Panc1 (cell line): Measurements from ENCODE around the gene CCDC146. TPM values are rescaled to one million over a fixed set of nuclear protein-coding genes. Genes with fewer than 3 reads are reported as not detected.

ENCODE experiments used
- ATAC-seq: fragments of 200-7000 bp; cut with Tn5 transposase; 2 replicates; pipeline ENCODE4 v1.9.1; 2020; ENCODE audit warnings: mild to moderate bottlenecking, moderate library complexity
- BruUV-seq: library from RNA; stranded (reverse); fragments of 400-500 nt; replicated peaks from 2 replicates; lab custom pipeline; 2021; lab: Mats Ljungman, UMichigan
- CTCF ChIA-PET: fragments of 300-600 bp; sonication (Branson Sonifier 250); formaldehyde crosslinking; loops from one replicate; lab custom pipeline; 2022; ENCODE audit warnings: antibody characterized with exemption; lab: Charles Lee
- POLR2A ChIA-PET: fragments of 300-600 bp; sonication (Branson Sonifier 250); formaldehyde crosslinking; loops from one replicate; lab custom pipeline; 2022; ENCODE audit warnings: antibody characterized with exemption; lab: Charles Lee
- DNase-seq: peaks from one replicate; pipeline ENCODE4 v3.0.0-alpha.2; 2010; ENCODE audit warnings: low read depth, low spot score
- H3K27ac ChIP-seq: 2 replicates; pipeline ENCODE4 v1.5.1; 2011; ENCODE audit warnings: mild to moderate bottlenecking, low read length, inconsistent platforms
- H3K27me3 ChIP-seq: fragments of 200-500 bp; sonication (Bioruptor generic); 2 replicates; pipeline ENCODE4 v1.6.0; 2014; ENCODE audit warnings: low read length, inconsistent platforms; ENCODE audit not compliant: control insufficient read depth, insufficient read depth
- H3K36me3 ChIP-seq: fragments of 200-500 bp; sonication (Bioruptor generic); 2 replicates; pipeline ENCODE4 v1.5.1; 2014; ENCODE audit warnings: inconsistent platforms, mild to moderate bottlenecking, low read length, moderate library complexity; ENCODE audit not compliant: control insufficient read depth, insufficient read depth
- H3K4me1 ChIP-seq: 2 replicates; pipeline ENCODE4 v1.5.1; 2011; ENCODE audit warnings: inconsistent platforms, mild to moderate bottlenecking, low read length, moderate library complexity; ENCODE audit not compliant: control insufficient read depth, insufficient read depth
- H3K4me3 ChIP-seq, 2 experiments: 2 replicates each; pipeline ENCODE4 v1.5.1; 2011 to 2012; ENCODE audit warnings: low read depth in 2 of 2, low read length in 2 of 2, mild to moderate bottlenecking in 2 of 2, inconsistent platforms in 1 of 2, moderate library complexity in 1 of 2
- H3K9me3 ChIP-seq: fragments of 200-500 bp; sonication (Bioruptor generic); 2 replicates; pipeline ENCODE4 v1.5.1; 2014; ENCODE audit warnings: low read depth, mild to moderate bottlenecking, inconsistent platforms, low read length, moderate library complexity; ENCODE audit not compliant: control insufficient read depth, insufficient read depth
- CTCF ChIP-seq: fragments of 450-650 bp; IDR thresholded peaks from 2 replicates; pipeline ENCODE4 v1.5.1; 2017; ENCODE audit warnings: mild to moderate bottlenecking
- POLR2AphosphoS5 ChIP-seq: IDR thresholded peaks from 2 replicates; pipeline ENCODE4 v1.6.1; 2012; ENCODE audit warnings: mild to moderate bottlenecking, low read depth, low read length, moderate library complexity
- SIN3A ChIP-seq: IDR thresholded peaks from 2 replicates; pipeline ENCODE4 v1.6.1; 2012; ENCODE audit warnings: low read depth, mild to moderate bottlenecking, low read length, moderate library complexity, borderline replicate concordance; ENCODE audit not compliant: insufficient read depth
- TCF7L2 ChIP-seq: IDR thresholded peaks from 2 replicates; pipeline ENCODE4 v1.6.1; 2011; ENCODE audit warnings: mild to moderate bottlenecking, low read depth, low read length, inconsistent platforms
- in situ Hi-C: cut with HindIII; loops from 2 replicates; pipeline ENCODE4 v1.10.0; 2016; ENCODE audit warnings: low sequenced_read_pairs, low pct_unique_long_range_greater_than_20kb
- intact Hi-C: fragments of 100-400 bp; cut with micrococcal nuclease; formaldehyde crosslinking; loops from one replicate; pipeline ENCODE4 v1.10.0; 2022; ENCODE audit not compliant: unreplicated experiment
- total RNA-seq: library from RNA; stranded (reverse); gene quantifications from one replicate; pipeline ENCODE4 v1.2.1, GENCODE V29; 2021; ENCODE audit not compliant: unreplicated experiment
- TF ChIP-seq, protein P1 (sequence below), 2 experiments: IDR thresholded peaks; 2 replicates each; pipeline ENCODE4 v1.6.1; 2011 to 2012; ENCODE audit warnings: low read depth in 2 of 2, control low read depth in 1 of 2, low read length in 1 of 2, mild to moderate bottlenecking in 1 of 2, moderate library complexity in 1 of 2; ENCODE audit not compliant: insufficient read depth in 1 of 2

Gene CCDC146
- total RNA-seq, 1 experiment from 2014 or later = 1.2 TPM

GRCh38 chr7:77239471-77239870 is 117.1 kb downstream of the CCDC146 start:
- in situ Hi-C loops = no loop called here
- CTCF ChIA-PET = no interaction called here

GRCh38 chr7:77242068-77242467 is 119.7 kb downstream of the CCDC146 start:
- no peak overlapping the region for H3K4me3 ChIP-seq
- in situ Hi-C loops (no loop called here), intact Hi-C loops (no loop called here)
- no peaks in the 10 kb centered on the region for H3K9me3 ChIP-seq
- no peaks in the 10 kb centered on the region; the same call in 1 of the 2 replicates for H3K36me3 ChIP-seq
- H3K27ac ChIP-seq = no peak overlapping the region
- TF ChIP-seq CTCF (no peak), POLR2AphosphoS5 (no peak), SIN3A (no peak), TCF7L2 (no peak)
- TF ChIP-seq, protein P1, sequence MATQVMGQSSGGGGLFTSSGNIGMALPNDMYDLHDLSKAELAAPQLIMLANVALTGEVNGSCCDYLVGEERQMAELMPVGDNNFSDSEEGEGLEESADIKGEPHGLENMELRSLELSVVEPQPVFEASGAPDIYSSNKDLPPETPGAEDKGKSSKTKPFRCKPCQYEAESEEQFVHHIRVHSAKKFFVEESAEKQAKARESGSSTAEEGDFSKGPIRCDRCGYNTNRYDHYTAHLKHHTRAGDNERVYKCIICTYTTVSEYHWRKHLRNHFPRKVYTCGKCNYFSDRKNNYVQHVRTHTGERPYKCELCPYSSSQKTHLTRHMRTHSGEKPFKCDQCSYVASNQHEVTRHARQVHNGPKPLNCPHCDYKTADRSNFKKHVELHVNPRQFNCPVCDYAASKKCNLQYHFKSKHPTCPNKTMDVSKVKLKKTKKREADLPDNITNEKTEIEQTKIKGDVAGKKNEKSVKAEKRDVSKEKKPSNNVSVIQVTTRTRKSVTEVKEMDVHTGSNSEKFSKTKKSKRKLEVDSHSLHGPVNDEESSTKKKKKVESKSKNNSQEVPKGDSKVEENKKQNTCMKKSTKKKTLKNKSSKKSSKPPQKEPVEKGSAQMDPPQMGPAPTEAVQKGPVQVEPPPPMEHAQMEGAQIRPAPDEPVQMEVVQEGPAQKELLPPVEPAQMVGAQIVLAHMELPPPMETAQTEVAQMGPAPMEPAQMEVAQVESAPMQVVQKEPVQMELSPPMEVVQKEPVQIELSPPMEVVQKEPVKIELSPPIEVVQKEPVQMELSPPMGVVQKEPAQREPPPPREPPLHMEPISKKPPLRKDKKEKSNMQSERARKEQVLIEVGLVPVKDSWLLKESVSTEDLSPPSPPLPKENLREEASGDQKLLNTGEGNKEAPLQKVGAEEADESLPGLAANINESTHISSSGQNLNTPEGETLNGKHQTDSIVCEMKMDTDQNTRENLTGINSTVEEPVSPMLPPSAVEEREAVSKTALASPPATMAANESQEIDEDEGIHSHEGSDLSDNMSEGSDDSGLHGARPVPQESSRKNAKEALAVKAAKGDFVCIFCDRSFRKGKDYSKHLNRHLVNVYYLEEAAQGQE (IDR thresholded peaks at IDR 0.05; ENCODE audit: insufficient read depth in 1 of 2, low read depth in 2 of 2, low read length in 1 of 2) = no peak
- ATAC-seq (no peak), DNase-seq (no peak)
- no peaks in the 10 kb centered on the region for H3K27me3 ChIP-seq
- BruUV-seq = no TSS peak
- no peaks in the 10 kb centered on the region for H3K4me1 ChIP-seq
- CTCF ChIA-PET = no interaction called here
- POLR2A ChIA-PET = no interaction called here

More at GRCh38 chr7:77239471-77239870, 117.1 kb downstream of the CCDC146 start:
- H3K9me3 ChIP-seq = no peaks in the 10 kb centered on the region
- DNase-seq (no peak), ATAC-seq (no peak)
- intact Hi-C loops = loop anchor here (5.0 kb wide), 1 partner anchor 97 kb away; no protein-coding TSS in a partner anchor
- TF ChIP-seq POLR2AphosphoS5 = no peak
- no peak for TF ChIP-seq SIN3A
- TF ChIP-seq TCF7L2 = no peak
- H3K36me3 ChIP-seq = no peaks in the 10 kb centered on the region
- no peak overlapping the region for H3K27ac ChIP-seq
- BruUV-seq = no TSS peak
- no peaks in the 10 kb centered on the region for H3K27me3 ChIP-seq
- no peak overlapping the region for H3K4me3 ChIP-seq
- H3K4me1 ChIP-seq = no peaks in the 10 kb centered on the region
- POLR2A ChIA-PET = no interaction called here

GRCh38 chr7:77242554-77242953 is 120.1 kb downstream of the CCDC146 start:
- intact Hi-C loops (no loop called here), in situ Hi-C loops (no loop called here)
- H3K4me3 ChIP-seq = no peak overlapping the region
- H3K27me3 ChIP-seq = no peaks in the 10 kb centered on the region
- H3K9me3 ChIP-seq = no peaks in the 10 kb centered on the region
- H3K27ac ChIP-seq = no peak overlapping the region
- ChIA-PET POLR2A (no interaction called here), CTCF (no interaction called here)
- BruUV-seq = no TSS peak
- TF ChIP-seq TCF7L2 = no peak
- TF ChIP-seq, protein P1 (IDR thresholded peaks at IDR 0.05; ENCODE audit: insufficient read depth in 1 of 2, low read depth in 2 of 2, low read length in 1 of 2) = no peak
- TF ChIP-seq POLR2AphosphoS5 = no peak
- TF ChIP-seq CTCF = no peak
- TF ChIP-seq SIN3A = no peak
- no peaks in the 10 kb centered on the region; the same call in 1 of the 2 replicates for H3K36me3 ChIP-seq
- ATAC-seq (no peak), DNase-seq (no peak)
- H3K4me1 ChIP-seq = no peaks in the 10 kb centered on the region
